Left lung (tissue), 10 donors: Measurements from ENCODE around the gene PMEPA1. TPM values are rescaled to one million over a fixed set of nuclear protein-coding genes. Genes with fewer than 3 reads are reported as not detected.

Experiments
- ATAC-seq: fragments of 200-7000 bp; cut with Tn5 transposase; one replicate; pipeline ENCODE4 v1.9.1; 2020; ENCODE audit warnings: moderate library complexity
- DNase-seq, 4 donors: peaks; one replicate each; pipeline ENCODE4 v3.0.0-alpha.2; 2013 to 2020
- H3K27ac ChIP-seq, 2 donors: fragments of 200-600 bp; sonication (generic) in 1 of 2; one replicate each; pipeline versions ENCODE4 v1.5.0 to v1.8.0; 2020 to 2021
- H3K27me3 ChIP-seq, 2 donors: fragments of 200-600 bp; sonication (generic) in 1 of 2; one replicate each; pipeline versions ENCODE4 v1.5.0 to v1.8.0; 2020 to 2021
- H3K36me3 ChIP-seq, 2 donors: fragments of 200-600 bp; sonication (generic) in 1 of 2; one replicate each; pipeline versions ENCODE4 v1.5.0 to v1.8.0; 2020 to 2021
- H3K4me1 ChIP-seq, 2 donors: fragments of 200-600 bp; one replicate each; pipeline ENCODE4 v1.8.0; 2021
- H3K4me3 ChIP-seq, 2 donors: fragments of 200-600 bp; sonication (generic) in 1 of 2; one replicate each; pipeline versions ENCODE4 v1.5.0 to v1.8.0; 2020 to 2021; ENCODE audit warnings: mild to moderate bottlenecking in 1 of 2
- H3K9me3 ChIP-seq, 2 donors: fragments of 200-600 bp; sonication (generic) in 1 of 2; one replicate each; pipeline versions ENCODE4 v1.5.0 to v1.8.0; 2020 to 2021
- intact Hi-C, 2 donors: fragments of 100-400 bp; cut with DNase I; formaldehyde crosslinking; loops; one replicate each; pipeline versions ENCODE4 v1.11.2 to v1.14.2; 2022
- polyA plus RNA-seq, 6 donors: library from polyadenylated mRNA; unstranded; fragments of 120-200 nt; gene quantifications; one replicate each; pipeline ENCODE4 v1.2.1, GENCODE V29; 2013; ENCODE audit not compliant: insufficient read length in 6 of 6
- total RNA-seq, 2 donors: library from RNA; stranded (reverse); fragmentation: NEBNext Ultra II Directional; extraction: Animal tissue kit (Norgen Biotek cat#: 25700); gene quantifications; one replicate each; pipeline ENCODE4 v1.2.1, GENCODE V29; 2021
- TF ChIP-seq, protein P1 (sequence below), 2 donors: fragments of 200-600 bp; sonication (generic) in 1 of 2; IDR thresholded peaks; one replicate each; pipeline versions ENCODE4 v1.5.0 to v1.8.0; 2021; ENCODE audit warnings: antibody characterized with exemption in 2 of 2
- donor health status: DM: no; HTN: yes; CAD: no.
- donor health status: DM: no; HTN: no; CAD: no.

Gene PMEPA1
- total and polyA plus RNA-seq, 8 donors: 19.4 to 109 (median 26.2) TPM

DNA sequence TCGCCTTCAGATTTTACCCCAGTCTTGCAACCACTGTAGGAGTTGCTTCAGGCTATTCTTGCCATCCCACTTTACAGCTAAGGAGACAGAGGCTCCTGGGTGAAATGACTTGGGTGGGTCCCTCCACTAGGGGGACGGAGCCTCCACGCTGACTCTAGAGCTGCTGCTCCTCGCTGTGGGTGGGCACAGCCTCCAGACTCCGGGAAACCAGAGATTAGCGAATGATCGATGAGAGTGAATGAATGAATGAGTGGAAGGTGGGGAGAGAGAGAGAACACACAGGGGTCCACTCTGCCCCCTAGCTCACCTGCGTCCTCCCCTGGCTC, 100.0 kb downstream of the PMEPA1 start:
- no peaks in the 10 kb centered on the region for H3K9me3 ChIP-seq
- DNase-seq (no peak), ATAC-seq (no peak)
- intact Hi-C loops: no loop called here
- no peak overlapping the region for H3K27ac ChIP-seq
- peaks cover 0 to 23% of the 10 kb centered on the region in 2 donors for H3K27me3 ChIP-seq
- TF ChIP-seq, protein P1, sequence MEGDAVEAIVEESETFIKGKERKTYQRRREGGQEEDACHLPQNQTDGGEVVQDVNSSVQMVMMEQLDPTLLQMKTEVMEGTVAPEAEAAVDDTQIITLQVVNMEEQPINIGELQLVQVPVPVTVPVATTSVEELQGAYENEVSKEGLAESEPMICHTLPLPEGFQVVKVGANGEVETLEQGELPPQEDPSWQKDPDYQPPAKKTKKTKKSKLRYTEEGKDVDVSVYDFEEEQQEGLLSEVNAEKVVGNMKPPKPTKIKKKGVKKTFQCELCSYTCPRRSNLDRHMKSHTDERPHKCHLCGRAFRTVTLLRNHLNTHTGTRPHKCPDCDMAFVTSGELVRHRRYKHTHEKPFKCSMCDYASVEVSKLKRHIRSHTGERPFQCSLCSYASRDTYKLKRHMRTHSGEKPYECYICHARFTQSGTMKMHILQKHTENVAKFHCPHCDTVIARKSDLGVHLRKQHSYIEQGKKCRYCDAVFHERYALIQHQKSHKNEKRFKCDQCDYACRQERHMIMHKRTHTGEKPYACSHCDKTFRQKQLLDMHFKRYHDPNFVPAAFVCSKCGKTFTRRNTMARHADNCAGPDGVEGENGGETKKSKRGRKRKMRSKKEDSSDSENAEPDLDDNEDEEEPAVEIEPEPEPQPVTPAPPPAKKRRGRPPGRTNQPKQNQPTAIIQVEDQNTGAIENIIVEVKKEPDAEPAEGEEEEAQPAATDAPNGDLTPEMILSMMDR (IDR thresholded peaks at IDR 0.05): no peak
- no peaks in the 10 kb centered on the region for H3K4me1 ChIP-seq
- H3K36me3 ChIP-seq: peaks cover 0 to 4% of the 10 kb centered on the region in 2 donors
- no peak overlapping the region for H3K4me3 ChIP-seq

DNA sequence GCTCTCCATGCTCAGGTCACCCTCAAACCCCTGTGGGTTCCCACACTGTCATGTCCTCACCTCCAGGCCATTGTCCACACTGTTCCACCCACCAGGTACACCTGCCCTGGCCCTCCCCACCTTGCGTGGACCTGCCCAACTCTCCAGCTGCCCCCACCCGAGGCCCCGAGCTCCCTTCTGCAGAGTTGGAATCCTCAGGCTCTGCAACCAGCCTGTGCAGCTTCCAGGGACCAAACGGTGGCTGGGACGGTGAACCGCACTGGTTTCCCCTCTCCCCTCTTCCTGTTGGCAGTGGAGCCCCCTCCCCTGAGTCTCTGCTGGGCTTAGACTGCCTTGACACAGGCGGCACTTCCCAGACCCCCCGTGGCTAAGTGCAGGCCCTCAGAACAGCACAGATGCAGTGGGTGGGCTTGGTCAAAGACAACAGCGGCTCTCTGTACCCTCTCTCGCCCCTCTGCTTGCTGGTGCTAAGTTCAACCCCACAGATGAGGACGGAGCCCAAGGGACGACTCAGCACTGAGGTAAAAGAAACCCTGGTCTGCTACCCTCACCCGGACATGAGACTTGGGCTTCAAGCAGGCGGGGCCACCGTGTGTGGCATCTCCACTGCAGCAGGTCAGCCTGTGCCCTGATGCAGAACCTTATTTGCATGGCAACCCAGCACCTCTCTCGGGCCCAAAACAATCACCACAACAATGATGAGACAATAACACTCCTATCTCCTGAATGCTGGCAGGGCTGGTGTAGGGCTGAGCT, 100.6 kb downstream of the PMEPA1 start:
- no peak for ATAC-seq
- Histone ChIP-seq H3K4me3 (no peak overlapping the region), H3K9me3 (no peaks in the 10 kb centered on the region), H3K36me3 (peaks cover 0 to 4% of the 10 kb centered on the region in 2 donors), H3K4me1 (no peaks in the 10 kb centered on the region), H3K27me3 (peaks cover 0 to 23% of the 10 kb centered on the region in 2 donors), H3K27ac (no peak overlapping the region)
- DNase-seq: peak in 2 of 4 donors; percentile 25 to 59
- TF ChIP-seq, protein P1 (IDR thresholded peaks at IDR 0.05): no peak
- intact Hi-C loops: no loop called here

- H3K27me3 ChIP-seq: peaks cover 0 to 23% of the 10 kb centered on the region in 2 donors
- intact Hi-C loops: no loop called here
- peaks cover 0 to 3% of the 10 kb centered on the region in 2 donors for H3K36me3 ChIP-seq
- ATAC-seq: no peak
- no peaks in the 10 kb centered on the region for H3K4me1 ChIP-seq
- peak in 2 of 4 donors; percentile 15 to 50 for DNase-seq
- TF ChIP-seq, protein P1 (IDR thresholded peaks at IDR 0.05): no peak
- H3K9me3 ChIP-seq: no peaks in the 10 kb centered on the region
- no peak overlapping the region for H3K4me3 ChIP-seq
- no peak overlapping the region for H3K27ac ChIP-seq
Observed at GRCh38 chr20:57608516-57608915, 101.3 kb downstream of the PMEPA1 start.

- Histone ChIP-seq H3K27ac (no peak overlapping the region), H3K4me1 (no peaks in the 10 kb centered on the region), H3K27me3 (peaks cover 0 to 23% of the 10 kb centered on the region in 2 donors), H3K36me3 (no peaks in the 10 kb centered on the region), H3K9me3 (no peaks in the 10 kb centered on the region), H3K4me3 (no peak overlapping the region)
- DNase-seq (no peak), ATAC-seq (no peak)
- TF ChIP-seq, protein P1 (IDR thresholded peaks at IDR 0.05): no peak
- intact Hi-C loops: no loop called here
Observed at GRCh38 chr20:57605878-57606277, 103.9 kb downstream of the PMEPA1 start.

- ATAC-seq (no peak), DNase-seq (no peak)
- intact Hi-C loops: no loop called here
- Histone ChIP-seq H3K36me3 (no peaks in the 10 kb centered on the region), H3K27me3 (peaks cover 0 to 16% of the 10 kb centered on the region in 2 donors), H3K27ac (no peak overlapping the region), H3K4me3 (no peak overlapping the region), H3K9me3 (no peaks in the 10 kb centered on the region), H3K4me1 (no peaks in the 10 kb centered on the region)
- TF ChIP-seq, protein P1 (IDR thresholded peaks at IDR 0.05): no peak
Observed at GRCh38 chr20:57605045-57605444, 104.8 kb downstream of the PMEPA1 start.
